Measurements from ENCODE around the gene PDK3.

Gene PDK3

DNA sequence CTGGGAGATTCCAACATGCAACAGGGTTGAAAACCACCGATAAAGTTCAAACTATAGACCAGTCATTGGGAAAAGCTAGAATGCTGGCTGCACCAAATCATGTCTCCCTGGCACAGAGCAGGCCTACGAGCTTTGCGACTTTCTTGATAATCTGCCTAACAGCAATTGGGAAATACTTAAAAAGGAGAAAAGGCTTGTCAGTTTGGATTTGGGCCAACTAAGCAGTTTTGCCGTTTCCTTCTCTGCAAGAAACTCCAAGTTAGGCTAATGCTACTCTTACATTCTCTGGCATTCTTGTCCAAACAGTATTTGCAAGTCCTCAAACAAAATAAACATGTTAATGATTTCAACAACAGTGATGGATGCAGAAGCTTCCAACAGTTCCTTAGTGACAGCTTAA lies 87.9 kb downstream of the PDK3 start:
- no peak overlapping the region for H3K4me3 ChIP-seq (replicated peaks; ENCODE audit: low read depth, low read length)
- no peak for DNase-seq (ENCODE audit: extremely low read depth, low read depth)
- TF ChIP-seq, protein P1, sequence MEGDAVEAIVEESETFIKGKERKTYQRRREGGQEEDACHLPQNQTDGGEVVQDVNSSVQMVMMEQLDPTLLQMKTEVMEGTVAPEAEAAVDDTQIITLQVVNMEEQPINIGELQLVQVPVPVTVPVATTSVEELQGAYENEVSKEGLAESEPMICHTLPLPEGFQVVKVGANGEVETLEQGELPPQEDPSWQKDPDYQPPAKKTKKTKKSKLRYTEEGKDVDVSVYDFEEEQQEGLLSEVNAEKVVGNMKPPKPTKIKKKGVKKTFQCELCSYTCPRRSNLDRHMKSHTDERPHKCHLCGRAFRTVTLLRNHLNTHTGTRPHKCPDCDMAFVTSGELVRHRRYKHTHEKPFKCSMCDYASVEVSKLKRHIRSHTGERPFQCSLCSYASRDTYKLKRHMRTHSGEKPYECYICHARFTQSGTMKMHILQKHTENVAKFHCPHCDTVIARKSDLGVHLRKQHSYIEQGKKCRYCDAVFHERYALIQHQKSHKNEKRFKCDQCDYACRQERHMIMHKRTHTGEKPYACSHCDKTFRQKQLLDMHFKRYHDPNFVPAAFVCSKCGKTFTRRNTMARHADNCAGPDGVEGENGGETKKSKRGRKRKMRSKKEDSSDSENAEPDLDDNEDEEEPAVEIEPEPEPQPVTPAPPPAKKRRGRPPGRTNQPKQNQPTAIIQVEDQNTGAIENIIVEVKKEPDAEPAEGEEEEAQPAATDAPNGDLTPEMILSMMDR (IDR thresholded peaks at IDR 0.05; ENCODE audit: low read depth, low read length, missing control alignments), result no peak

DNA sequence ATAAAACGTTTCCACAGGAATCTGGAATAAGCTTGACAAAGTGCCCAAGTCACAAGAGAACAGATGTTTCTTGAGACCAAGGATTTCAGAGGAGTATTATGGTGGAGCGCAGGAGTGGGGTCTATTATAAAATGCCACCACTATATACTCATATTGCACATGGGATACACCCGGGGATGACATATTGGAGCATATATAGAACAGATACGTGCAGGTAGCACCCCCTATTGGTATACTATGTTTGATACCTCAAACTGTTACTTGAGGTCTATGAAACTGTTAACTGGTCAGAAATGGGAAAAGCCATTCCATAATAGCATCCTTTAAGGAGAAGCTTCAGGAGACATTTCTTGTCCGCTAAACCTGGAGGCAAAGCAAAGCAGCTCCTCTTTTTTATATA lies 96.0 kb downstream of the PDK3 start:
- TF ChIP-seq, protein P1 (IDR thresholded peaks at IDR 0.05; ENCODE audit: low read depth, low read length, missing control alignments), result no peak
- no peak overlapping the region for H3K4me3 ChIP-seq (replicated peaks; ENCODE audit: low read depth, low read length)
- no peak for DNase-seq (ENCODE audit: extremely low read depth, low read depth)

DNA sequence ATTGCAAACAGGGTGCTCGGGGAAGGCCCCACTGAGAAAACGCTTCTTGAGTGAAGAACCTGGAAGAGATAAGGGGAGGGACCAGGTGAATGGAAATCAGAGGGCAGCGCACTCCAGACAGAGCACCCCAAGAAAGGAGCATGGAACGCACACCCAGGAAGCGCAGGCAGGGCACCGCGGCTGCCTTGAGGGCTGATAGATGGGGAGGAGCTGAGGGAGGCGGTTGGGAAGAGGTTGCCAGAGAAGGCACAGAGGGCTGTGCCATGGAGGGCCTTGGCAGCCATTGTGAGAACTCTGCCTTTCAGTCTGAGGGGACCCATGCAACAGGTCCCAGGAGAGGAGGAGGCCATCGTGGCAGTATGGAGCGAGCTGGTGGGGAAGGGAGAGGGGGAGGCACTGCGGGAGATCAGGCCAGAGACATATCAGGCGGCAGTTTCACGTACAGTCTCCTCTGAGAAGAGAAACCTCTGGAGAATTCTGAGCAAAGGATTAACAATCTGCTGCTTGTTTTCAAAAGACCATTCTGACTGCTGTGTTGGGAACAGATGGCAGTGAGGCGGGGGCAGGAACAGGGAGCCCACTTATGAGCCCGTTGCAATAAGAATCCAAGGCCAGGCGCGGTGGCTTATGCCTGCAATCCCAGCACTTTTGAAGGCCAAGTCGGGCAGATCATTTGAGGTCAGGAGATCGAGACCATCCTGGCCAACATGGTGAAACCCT lies 98.4 kb downstream of the PDK3 start:
- no peak for DNase-seq (ENCODE audit: extremely low read depth, low read depth)
- TF ChIP-seq, protein P1 (IDR thresholded peaks at IDR 0.05; ENCODE audit: low read depth, low read length, missing control alignments), result no peak
- H3K4me3 ChIP-seq (replicated peaks; ENCODE audit: low read depth, low read length), result no peak overlapping the region

DNA sequence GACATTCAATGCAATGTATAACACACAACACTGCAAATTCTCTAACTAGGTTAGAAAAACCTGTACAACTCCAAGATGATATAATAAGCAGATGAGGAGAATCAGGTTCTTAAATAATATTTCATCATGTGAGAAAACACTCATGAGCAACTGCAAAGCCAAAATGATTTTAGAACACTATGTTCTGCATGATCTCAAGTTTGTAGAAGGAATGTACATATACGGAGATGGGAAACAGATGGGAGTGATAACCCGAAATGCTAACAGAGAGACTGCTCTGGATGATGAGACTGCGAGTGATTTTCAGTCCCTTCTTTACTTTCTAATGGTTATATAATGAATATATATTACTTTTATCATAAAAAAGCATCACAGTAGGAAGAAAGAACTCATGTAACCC lies 101.2 kb downstream of the PDK3 start:
- no peak overlapping the region for H3K4me3 ChIP-seq (replicated peaks; ENCODE audit: low read depth, low read length)
- no peak for DNase-seq (ENCODE audit: extremely low read depth, low read depth)
- TF ChIP-seq, protein P1 (IDR thresholded peaks at IDR 0.05; ENCODE audit: low read depth, low read length, missing control alignments), result no peak

DNA sequence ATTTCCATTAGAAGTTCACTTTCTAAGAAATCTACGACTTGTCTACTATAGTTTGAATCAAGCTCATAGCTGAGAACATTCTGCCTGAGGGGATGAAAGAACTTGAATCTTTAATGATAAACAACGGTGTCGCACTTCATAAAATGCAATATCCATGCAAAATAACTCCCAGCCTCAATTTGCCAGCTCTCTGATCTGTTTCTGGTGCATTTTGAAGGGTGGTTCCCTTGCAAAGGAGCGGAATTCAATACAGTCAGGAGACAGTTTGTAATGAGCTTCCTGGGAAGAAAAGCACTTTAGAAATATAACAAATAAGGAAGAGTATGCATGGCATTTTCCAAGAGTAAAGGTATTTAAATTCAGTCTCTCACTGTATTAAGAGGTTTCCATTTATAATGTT lies 102.1 kb downstream of the PDK3 start:
- TF ChIP-seq, protein P1 (IDR thresholded peaks at IDR 0.05; ENCODE audit: low read depth, low read length, missing control alignments), result no peak
- DNase-seq (ENCODE audit: extremely low read depth, low read depth), result no peak
- no peak overlapping the region for H3K4me3 ChIP-seq (replicated peaks; ENCODE audit: low read depth, low read length)

DNA sequence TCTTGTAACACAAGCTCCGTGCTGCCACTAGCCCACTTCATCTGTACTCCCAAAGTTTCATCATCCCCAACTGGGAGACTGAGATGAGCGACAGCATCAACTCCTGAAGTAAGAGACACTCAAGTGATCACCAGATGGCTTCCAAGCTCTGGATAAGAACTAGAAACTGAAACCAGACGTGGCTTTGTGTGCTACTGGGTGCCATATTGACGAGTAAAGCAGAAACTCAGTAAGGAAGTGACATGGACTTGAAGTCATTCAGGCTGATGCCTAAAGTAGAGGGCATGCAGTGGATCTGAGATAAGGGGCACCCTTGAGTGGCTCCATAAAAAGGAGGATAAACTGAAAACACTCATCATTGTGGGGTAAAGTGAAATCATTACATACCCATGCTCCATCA lies 109.7 kb downstream of the PDK3 start:
- DNase-seq (ENCODE audit: extremely low read depth, low read depth), result no peak
- no peak overlapping the region for H3K4me3 ChIP-seq (replicated peaks; ENCODE audit: low read depth, low read length)
- TF ChIP-seq, protein P1 (IDR thresholded peaks at IDR 0.05; ENCODE audit: low read depth, low read length, missing control alignments), result no peak

DNA sequence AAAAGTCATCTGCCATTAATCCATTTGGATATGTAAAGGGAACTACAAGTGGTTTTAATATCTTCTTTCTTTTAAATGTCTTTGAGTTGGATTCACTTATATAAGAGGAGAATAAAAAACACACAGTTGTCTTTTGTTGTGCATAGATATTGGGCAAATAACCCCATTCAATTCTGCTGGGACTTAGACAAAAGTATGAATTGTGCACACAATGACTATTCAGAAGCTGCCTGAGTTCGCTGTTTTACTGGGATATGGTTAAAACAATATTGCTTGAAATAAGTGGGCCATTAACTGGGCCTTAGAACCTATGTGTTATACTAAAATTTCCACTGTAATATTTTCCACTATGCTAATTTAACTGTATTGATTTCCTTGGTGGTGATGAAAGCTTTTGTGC lies 110.4 kb downstream of the PDK3 start:
- DNase-seq (ENCODE audit: extremely low read depth, low read depth), result no peak
- TF ChIP-seq, protein P1 (IDR thresholded peaks at IDR 0.05; ENCODE audit: low read depth, low read length, missing control alignments), result no peak
- H3K4me3 ChIP-seq (replicated peaks; ENCODE audit: low read depth, low read length), result no peak overlapping the region
